GM12878 (cell line): ENCODE results near the gene PRKG1. TPM values are rescaled to one million over a fixed set of nuclear protein-coding genes. Genes with fewer than 3 reads are reported as not detected.

ENCODE experiments used
- ATAC-seq: fragments of 200-7000 bp; cut with Tn5 transposase; 3 replicates; pipeline ENCODE4 v1.9.1; 2020; ENCODE audit warnings: mild to moderate bottlenecking, moderate library complexity
- BruUV-seq: library from RNA; stranded (reverse); fragments of 400-500 nt; replicated peaks from 2 replicates; lab custom pipeline; 2021; lab: Mats Ljungman, UMichigan
- CTCF ChIA-PET: fragments of 300-600 bp; sonication (Branson Sonifier 250); formaldehyde crosslinking; extraction: SDS; loops from one replicate; lab custom pipeline; 2021; ENCODE audit warnings: inconsistent platforms; lab: Yijun Ruan, JAX
- POLR2A ChIA-PET: fragments of 350-600 bp; formaldehyde crosslinking; extraction: SDS; loops from one replicate; lab custom pipeline; 2021; ENCODE audit warnings: inconsistent platforms; lab: Charles Lee
- RAD21 ChIA-PET: fragments of 300-600 bp; sonication (Branson Sonifier 250); formaldehyde crosslinking; loops from one replicate; lab custom pipeline; 2023; ENCODE audit warnings: antibody characterized with exemption; ENCODE audit not compliant: unreplicated experiment; lab: Charles Lee
- SMC1A ChIA-PET: fragments of 300-600 bp; sonication (Branson Sonifier 250); formaldehyde crosslinking; loops from one replicate; lab custom pipeline; 2023; ENCODE audit not compliant: unreplicated experiment, uncharacterized antibody; lab: Charles Lee
- DNase-seq: peaks from one replicate; pipeline ENCODE4 v3.0.0-alpha.2; 2011; ENCODE audit warnings: low read depth, low spot score
- FAIRE-seq: peaks from 3 replicates; lab custom pipeline; 2011; peaks lifted over from hg19 to GRCh38; lab: Jason Lieb, UNC
- H2AFZ ChIP-seq: 2 replicates; pipeline ENCODE4 v1.6.0; 2011; ENCODE audit warnings: low read depth, low read length, control low read depth; ENCODE audit not compliant: control insufficient read depth
- H3K27ac ChIP-seq: 2 replicates; pipeline ENCODE4 v1.5.1; 2011; ENCODE audit warnings: control low read depth; ENCODE audit not compliant: control insufficient read depth, insufficient read depth
- H3K27me3 ChIP-seq, 2 experiments: replicated peaks in 1 of 2; 2 replicates each; pipeline versions ENCODE4 v1.6.0 to v1.6.1; 2011; ENCODE audit warnings: low read length in 1 of 2; ENCODE audit not compliant: control insufficient read depth in 2 of 2, insufficient read depth in 2 of 2
- H3K36me3 ChIP-seq, 2 experiments: 2 replicates each; pipeline ENCODE4 v1.5.1; 2011; ENCODE audit warnings: low read length in 1 of 2; ENCODE audit not compliant: control insufficient read depth in 2 of 2, insufficient read depth in 2 of 2
- H3K4me1 ChIP-seq: 2 replicates; pipeline ENCODE4 v1.6.1; 2011; ENCODE audit warnings: mild to moderate bottlenecking, low read length, moderate library complexity, mixed read lengths; ENCODE audit not compliant: control insufficient read depth, insufficient read depth
- H3K4me2 ChIP-seq: 2 replicates; pipeline ENCODE4 v1.6.0; 2011; ENCODE audit warnings: control low read depth; ENCODE audit not compliant: control insufficient read depth, insufficient read depth
- H3K4me3 ChIP-seq: fragments of 200-600 bp; sonication (generic); 2 replicates; pipeline ENCODE4 v1.5.1; 2016
- H3K79me2 ChIP-seq: 2 replicates; pipeline ENCODE4 v1.6.0; 2011; ENCODE audit warnings: low read length; ENCODE audit not compliant: control insufficient read depth, insufficient read depth
- H3K9ac ChIP-seq: 2 replicates; pipeline ENCODE4 v1.8.0; 2011; ENCODE audit warnings: low read length, control low read depth, mixed read lengths; ENCODE audit not compliant: control insufficient read depth, insufficient read depth
- H3K9me3 ChIP-seq: replicated peaks from 3 replicates; pipeline ENCODE4 v1.5.1; 2011; ENCODE audit warnings: mild to moderate bottlenecking, low read length; ENCODE audit not compliant: control insufficient read depth, insufficient read depth
- H4K20me1 ChIP-seq: 2 replicates; pipeline ENCODE4 v1.6.0; 2011; ENCODE audit not compliant: control insufficient read depth, insufficient read depth
- CEBPB ChIP-seq, 2 experiments: fragments of 150-350 bp in 1 of 2; IDR thresholded peaks; 2 replicates each; pipeline ENCODE4 v1.6.1; 2012 to 2014; ENCODE audit warnings: low read depth in 2 of 2, low read length in 2 of 2, borderline replicate concordance in 1 of 2, inconsistent platforms in 1 of 2
- E2F8 ChIP-seq: fragments of 450-650 bp; IDR thresholded peaks from 2 replicates; pipeline ENCODE4 v1.6.1; 2018; ENCODE audit warnings: mild to moderate bottlenecking, low read depth, moderate library complexity; ENCODE audit not compliant: partially characterized antibody
- HSF1 ChIP-seq: fragments of 150-350 bp; IDR thresholded peaks from 2 replicates; pipeline ENCODE4 v1.6.1; 2014; ENCODE audit warnings: mild to moderate bottlenecking, low read depth, low read length
- IRF5 ChIP-seq: fragments of 450-650 bp; IDR thresholded peaks from 2 replicates; pipeline ENCODE4 v1.6.1; 2017; ENCODE audit warnings: borderline replicate concordance
- MXI1 ChIP-seq: fragments of 150-350 bp; IDR thresholded peaks from 2 replicates; pipeline ENCODE4 v1.6.1; 2011; ENCODE audit warnings: low read depth, mild to moderate bottlenecking, inconsistent platforms, low read length, improper control_type of control experiment
- PAX8 ChIP-seq: fragments of 450-650 bp; IDR thresholded peaks from 2 replicates; pipeline ENCODE4 v1.6.1; 2017; ENCODE audit warnings: mild to moderate bottlenecking, moderate library complexity
- RFX5 ChIP-seq: IDR thresholded peaks from 2 replicates; pipeline ENCODE4 v1.6.1; 2011; ENCODE audit warnings: low read depth, low read length, improper control_type of control experiment
- SP1 ChIP-seq: IDR thresholded peaks from one replicate; pipeline ENCODE4 v1.6.1; 2011; ENCODE audit warnings: low read depth, low read length
- SPI1 ChIP-seq: IDR thresholded peaks from 2 replicates; pipeline ENCODE4 v1.6.1; 2011; ENCODE audit warnings: low read depth, mild to moderate bottlenecking, low read length, moderate library complexity, borderline replicate concordance; ENCODE audit not compliant: insufficient read depth
- STAT1 ChIP-seq: fragments of 450-650 bp; conservative IDR thresholded peaks from 2 replicates; pipeline ENCODE4 v1.6.1; 2014; ENCODE audit warnings: antibody characterized with exemption, mild to moderate bottlenecking
- YY1 ChIP-seq: IDR thresholded peaks from 2 replicates; pipeline ENCODE4 v1.6.1; 2011; ENCODE audit warnings: low read depth, mild to moderate bottlenecking, low read length
- ZBTB40 ChIP-seq: fragments of 450-650 bp; IDR thresholded peaks from 2 replicates; pipeline ENCODE4 v1.6.1; 2016; ENCODE audit warnings: mild to moderate bottlenecking, moderate library complexity, borderline replicate concordance
- WGBS: methylation state at CpG from one replicate; pipeline ENCODE4 v1.1.6; 2016; ENCODE audit warnings: low lambda C conversion rate; ENCODE audit not compliant: insufficient replicate concordance, insufficient coverage; ENCODE audit errors: missing lambda C conversion rate; 5-methylcytosine and 5-hydroxymethylcytosine counted together
- in situ Hi-C: fragments of 300-500 bp; cut with MboI; formaldehyde crosslinking; loops from 9 replicates; pipeline ENCODE4 v1.14.3; 2018; ENCODE audit warnings: mixed read lengths
- intact Hi-C: fragments of 100-400 bp; cut with micrococcal nuclease; formaldehyde crosslinking; loops from one replicate; pipeline ENCODE4 v1.14.2; 2022; ENCODE audit not compliant: unreplicated experiment
- polyA plus RNA-seq, 11 experiments: library from polyadenylated mRNA; depleted of rRNA in 4 of 11; unstranded in 6 of 11; stranded (reverse) in 5 of 11; fragments of >200 nt; fragmentation: Nextera tagmentation in 4 of 11; fragmentation: Illumina TruSeq in 1 of 11; extraction: Ambion mirVana in 4 of 11; extraction: Trizol in 1 of 11; gene quantifications; 1 replicate in 1 of 11; 2 replicates in 10 of 11; pipeline versions ENCODE4 v1.2.1 to v1.2.3, GENCODE V29; 2011 to 2016; ENCODE audit warnings: inconsistent platforms in 2 of 11, missing spikeins in 2 of 11, low read depth in 1 of 11
- total RNA-seq, 4 experiments: library from RNA; depleted of rRNA in 3 of 4; stranded (reverse); fragments of >200 nt in 3 of 4; fragmentation: Illumina TruSeq in 1 of 4; extraction: Trizol in 1 of 4; gene quantifications; 2 replicates each; pipeline versions ENCODE4 v1.2.1 to v1.2.3, GENCODE V29; 2013 to 2021

The PRKG1 gene
- total and polyA plus RNA-seq, 10 of the 15 experiments (the other 5 are each of a cell fraction or from before 2014, with no cell fraction given): 0.04 to 0.05 TPM; not detected in 8

GRCh38 chr10:52261362-52261761 lies 1187.1 kb downstream of the PRKG1 start:
- ATAC-seq (no peak), FAIRE-seq (no peak)
- H3K9me3 ChIP-seq: no peaks in the 10 kb centered on the region

More at GRCh38 chr10:52261362-52261761, 1187.1 kb downstream of the PRKG1 start:
- DNase-seq: no peak
- no peak overlapping the region for H3K4me2 ChIP-seq
- BruUV-seq: no TSS peak
- intact Hi-C loops (no loop called here), in situ Hi-C loops (no loop called here)
- H3K79me2 ChIP-seq: no peaks in the 10 kb centered on the region
- ChIA-PET POLR2A (no interaction called here), CTCF (no interaction called here), RAD21 (no interaction called here), SMC1A (no interaction called here)
- no peak overlapping the region for H3K4me3 ChIP-seq
- H3K27ac ChIP-seq: no peak overlapping the region
- no peaks in the 10 kb centered on the region for H4K20me1 ChIP-seq
- no peaks in the 10 kb centered on the region for H3K36me3 ChIP-seq
- H2AFZ ChIP-seq: no peak overlapping the region
- no peaks in the 10 kb centered on the region for H3K27me3 ChIP-seq
- TF ChIP-seq SP1 (no peak), YY1 (no peak), CEBPB (IDR thresholded peaks at IDR 0.05; ENCODE audit: borderline replicate concordance in 1 of 2, low read depth in 2 of 2, low read length in 2 of 2) (no peak), E2F8 (no peak), ZBTB40 (no peak), STAT1 (no peak), RFX5 (no peak), PAX8 (no peak), SPI1 (no peak), IRF5 (no peak), HSF1 (no peak), MXI1 (no peak)
- peaks cover 15% of the 10 kb centered on the region for H3K4me1 ChIP-seq
- H3K9ac ChIP-seq: no peak overlapping the region
- WGBS: 0% methylated on average over 1 of the region's 1 CpG
